Measurements from ENCODE around the gene KRT84. TPM values are rescaled to one million over a fixed set of nuclear protein-coding genes. Genes with fewer than 3 reads are reported as not detected.
A peak's percentile ranks its signal among the peaks of the same experiment; 100 is the strongest.
"Not testable (repeated sequence)": the region's sequence is repeated elsewhere in the genome, so short reads cannot be mapped to it uniquely, and the experiment has no call there.

KRT84 gene
- total RNA-seq, 1 experiment from 2014 or later: not detected

DNA sequence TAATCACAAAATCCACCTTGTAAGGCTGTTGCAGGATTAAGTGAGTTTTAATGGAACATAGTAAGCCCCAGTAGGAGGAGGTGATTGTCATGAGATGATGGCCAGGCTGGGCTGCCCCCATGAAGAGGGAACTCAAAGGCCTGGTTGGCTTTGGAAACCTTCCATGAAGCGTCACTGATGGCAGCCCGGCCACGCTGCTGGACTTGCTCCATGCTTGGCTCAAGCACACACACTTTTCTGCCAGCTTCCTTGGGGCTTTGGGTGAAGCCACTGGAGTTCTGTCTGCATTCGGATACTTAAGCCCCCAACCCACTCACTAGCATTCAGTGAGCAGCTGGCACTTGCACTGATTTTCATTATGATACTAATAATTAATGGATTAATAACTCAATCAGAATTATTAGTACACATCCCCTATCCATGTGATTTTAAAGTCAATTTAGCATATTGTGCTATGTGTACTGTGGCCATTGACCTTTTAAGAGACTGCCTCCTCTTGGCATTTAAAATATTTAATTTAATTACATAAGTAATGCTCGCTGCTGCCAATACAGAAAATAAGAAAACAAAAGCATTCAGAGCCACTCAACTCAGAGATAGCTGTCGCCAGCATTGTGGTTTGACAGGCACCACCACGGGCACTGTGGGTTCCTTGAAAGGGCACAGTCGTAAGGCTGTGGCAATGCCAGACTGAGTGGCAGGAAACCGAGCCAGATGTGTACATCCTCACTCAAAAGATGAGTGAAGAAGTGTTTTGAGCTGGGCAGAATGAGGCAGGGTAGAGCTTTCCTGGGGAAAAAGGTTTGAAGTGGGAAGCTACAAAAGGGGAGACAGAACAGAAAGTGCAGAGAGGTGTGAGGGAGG, 34.0 kb downstream of the KRT84 start:
- in situ Hi-C loops (cut with HindIII; ENCODE audit: low sequenced_read_pairs): no loop called here
- peak; percentile 26 for DNase-seq (ENCODE audit: low spot score)

DNA sequence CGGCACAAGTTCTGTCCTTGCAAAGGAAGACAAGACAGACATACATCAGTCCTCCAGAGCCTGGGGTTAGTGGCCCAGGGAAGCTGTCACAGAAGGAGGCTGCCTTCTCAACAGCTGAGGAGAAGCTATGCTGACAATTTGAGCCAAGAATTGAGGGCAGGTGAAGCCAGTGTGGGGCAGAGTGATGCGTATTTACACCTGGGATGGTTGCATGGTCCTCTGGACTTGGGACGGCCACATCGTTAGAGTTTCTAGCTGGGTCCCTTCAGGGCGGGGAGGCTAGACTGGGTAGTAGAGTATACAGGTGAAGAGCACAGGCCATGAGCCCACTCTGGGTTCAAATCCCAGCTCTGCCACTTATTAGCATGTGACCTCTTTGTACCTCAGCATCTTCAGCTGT, 34.7 kb downstream of the KRT84 start:
- no peak for DNase-seq (ENCODE audit: low spot score)
- in situ Hi-C loops (cut with HindIII; ENCODE audit: low sequenced_read_pairs): no loop called here

DNA sequence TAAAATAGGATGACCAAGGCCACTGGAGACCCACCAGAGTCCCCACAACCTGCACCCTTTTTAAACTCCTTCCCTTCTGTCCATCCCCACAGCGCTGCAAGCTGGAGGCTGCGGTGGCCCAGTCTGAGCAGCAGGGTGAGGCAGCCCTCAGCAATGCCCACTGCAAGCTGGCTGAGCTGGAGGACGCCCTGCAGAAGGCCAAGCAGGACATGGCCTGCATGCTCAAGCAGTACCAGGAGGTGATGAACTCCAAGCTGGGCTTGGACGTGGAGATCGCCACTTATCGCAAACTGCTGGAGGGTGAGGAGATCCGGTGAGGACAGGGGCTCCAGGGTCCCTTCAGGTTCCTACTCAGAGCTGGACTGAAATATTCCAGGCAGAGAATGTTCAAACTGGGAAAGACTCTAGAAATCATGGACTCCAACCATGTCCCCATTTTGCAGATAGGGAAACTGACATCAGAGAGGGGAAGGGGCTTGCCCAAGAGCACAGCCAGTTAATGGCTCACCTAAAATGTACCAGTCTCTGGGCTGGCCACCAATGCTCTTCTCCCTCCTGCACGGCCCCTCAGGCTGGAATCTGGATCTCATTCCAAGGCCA, 35.3 kb downstream of the KRT84 start:
- in situ Hi-C loops (cut with HindIII; ENCODE audit: low sequenced_read_pairs): no loop called here
- DNase-seq (ENCODE audit: low spot score): no peak

DNA sequence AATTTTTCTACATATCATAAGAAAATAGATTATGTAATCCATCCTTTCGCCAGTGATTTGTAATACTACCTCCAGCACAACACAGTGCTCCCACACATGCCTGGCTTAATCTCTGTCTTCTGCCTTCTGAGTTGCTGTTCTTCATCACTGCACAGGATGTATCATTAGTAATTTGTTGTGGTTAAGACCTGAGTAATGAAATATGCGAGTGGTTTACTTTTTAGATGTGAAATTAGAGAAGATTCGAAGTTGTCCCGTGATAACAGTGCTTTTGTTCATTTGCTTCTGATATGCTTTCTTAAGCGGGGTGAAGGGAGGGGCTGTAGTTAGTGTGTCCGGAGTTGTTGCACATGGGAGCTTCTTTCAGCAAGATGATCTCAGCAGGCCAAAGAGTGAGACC, 36.3 kb downstream of the KRT84 start:
- DNase-seq (ENCODE audit: low spot score): no peak
- in situ Hi-C loops (cut with HindIII; ENCODE audit: low sequenced_read_pairs): no loop called here

DNA sequence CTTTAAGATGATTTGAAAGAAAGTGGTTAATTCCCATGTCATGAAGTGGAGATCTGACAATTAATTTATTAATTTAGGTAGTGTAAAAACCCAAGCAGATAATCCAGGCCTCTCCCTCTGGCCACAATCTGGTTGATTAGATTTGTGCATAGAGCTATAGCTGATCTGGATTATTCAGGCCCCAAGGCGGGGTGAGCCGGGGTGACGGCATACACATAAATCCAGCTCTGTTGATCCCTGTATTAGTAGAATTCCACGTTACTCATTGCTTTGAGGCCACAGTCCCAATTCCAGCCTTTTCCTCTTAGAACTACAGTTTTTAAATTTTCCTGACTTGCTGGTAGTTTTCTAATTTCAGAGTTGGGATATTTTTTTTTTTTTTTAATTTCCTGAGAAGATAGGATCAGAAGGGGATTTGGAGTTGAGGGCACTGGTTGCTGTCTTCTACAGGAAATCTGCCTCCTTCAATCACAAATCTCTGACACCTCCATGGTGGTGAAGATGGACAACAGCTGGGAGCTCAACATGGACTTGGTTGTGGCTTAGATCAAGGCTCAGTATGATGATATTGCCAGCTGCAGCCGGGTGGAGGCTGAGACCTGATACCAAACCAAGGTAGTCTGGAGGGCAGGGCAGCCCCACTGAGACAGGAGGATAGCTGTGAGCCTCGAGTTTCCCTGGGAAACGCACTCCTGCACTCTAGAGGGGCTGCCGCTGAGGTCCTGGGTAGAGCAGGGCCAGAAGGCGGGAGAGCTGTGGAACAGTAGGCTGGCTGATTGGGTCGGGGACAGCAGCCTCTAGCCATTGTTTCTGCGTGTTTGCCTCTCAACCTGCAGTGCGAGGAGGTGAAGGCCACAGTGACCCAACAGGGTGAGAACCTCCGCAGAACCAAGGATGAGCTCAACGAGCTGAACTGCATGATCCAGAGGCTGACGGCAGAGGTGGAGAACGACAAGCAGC, 37.6 kb downstream of the KRT84 start:
- in situ Hi-C loops (cut with HindIII; ENCODE audit: low sequenced_read_pairs): no loop called here
- DNase-seq (ENCODE audit: low spot score): no peak

DNA sequence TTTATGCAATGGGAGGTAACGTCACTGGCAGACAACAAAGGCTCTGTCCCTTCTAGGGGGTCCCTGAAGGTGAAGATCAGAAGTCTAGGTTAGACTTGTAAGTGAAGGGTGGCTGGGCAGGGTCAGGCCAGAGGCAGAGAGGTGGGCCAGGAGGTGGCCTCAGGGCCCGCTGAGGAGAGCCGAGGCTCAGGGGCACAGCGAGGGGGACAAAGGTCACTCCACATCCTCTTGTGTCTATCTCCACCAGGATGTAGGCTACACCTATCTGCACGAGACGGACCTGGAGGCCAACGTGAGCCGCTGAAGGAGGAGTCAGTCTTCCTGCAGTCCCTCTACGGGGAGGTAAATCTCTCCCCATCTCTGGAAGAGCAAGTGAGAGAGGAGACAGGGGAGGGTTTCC, 38.4 kb downstream of the KRT84 start:
- no peak for DNase-seq (ENCODE audit: low spot score)
- in situ Hi-C loops (cut with HindIII; ENCODE audit: low sequenced_read_pairs): no loop called here

DNA sequence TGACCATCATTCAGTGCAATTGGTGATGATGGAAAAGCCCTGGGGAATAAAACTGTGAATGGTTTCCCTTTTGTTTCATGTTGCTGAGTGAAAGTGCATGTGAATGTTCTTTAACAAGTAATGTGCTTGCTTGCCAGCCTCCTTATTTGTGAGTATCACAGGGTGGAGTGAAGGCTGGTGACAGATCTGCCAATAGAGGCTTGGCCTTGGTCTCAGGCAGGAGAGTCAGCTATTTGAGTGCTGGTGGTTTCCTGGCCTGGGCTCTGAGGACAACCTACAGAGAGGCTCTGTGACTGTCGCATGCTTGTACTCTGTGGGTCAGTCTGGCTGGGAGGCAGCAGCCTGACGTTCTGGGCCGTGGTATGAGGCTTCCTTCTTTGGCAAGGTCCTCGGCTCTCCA, 38.9 kb downstream of the KRT84 start:
- in situ Hi-C loops (cut with HindIII; ENCODE audit: low sequenced_read_pairs): no loop called here
- DNase-seq (ENCODE audit: low spot score): peak; percentile 6

DNA sequence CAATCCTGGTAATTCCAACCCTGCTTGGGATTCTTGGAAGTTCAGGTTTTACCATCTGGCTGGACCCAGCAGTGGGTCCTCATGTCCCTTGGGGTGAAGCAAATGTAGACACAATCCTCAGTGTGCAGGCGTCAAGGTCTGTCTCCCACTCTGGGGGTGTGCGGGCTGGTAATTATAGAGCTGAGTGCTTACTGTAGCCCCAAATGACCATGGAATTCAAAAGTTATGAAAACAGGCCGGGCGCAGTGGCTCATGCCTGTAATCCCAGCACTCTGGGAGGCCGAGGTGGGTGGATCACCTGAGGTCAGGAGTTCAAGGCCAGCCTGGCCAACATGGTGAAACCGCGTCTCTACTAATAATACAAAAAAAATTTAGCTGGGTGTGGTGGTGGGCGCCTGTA, 40.4 kb downstream of the KRT84 start:
- in situ Hi-C loops (cut with HindIII; ENCODE audit: low sequenced_read_pairs); DNase-seq (ENCODE audit: low spot score): not testable (repeated sequence)

DNA sequence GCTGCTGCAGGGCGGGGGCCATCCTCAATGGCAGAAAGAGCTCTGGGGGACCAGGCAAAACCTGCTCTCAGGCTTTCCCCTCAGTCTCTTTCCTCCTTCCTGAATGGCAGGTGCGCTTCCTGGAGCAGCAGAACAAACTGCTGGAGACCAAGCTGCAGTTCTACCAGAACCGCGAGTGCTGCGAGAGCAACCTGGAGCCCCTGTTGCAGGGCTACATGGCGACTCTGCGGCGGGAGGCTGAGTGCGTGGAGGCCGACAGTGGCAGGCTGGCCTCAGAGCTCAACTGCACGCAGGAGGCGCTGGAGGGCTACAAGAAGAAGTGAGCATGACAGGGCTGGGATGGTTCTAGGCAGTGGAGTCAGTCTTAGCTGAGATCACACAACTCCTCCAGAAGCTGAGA, 41.3 kb downstream of the KRT84 start:
- in situ Hi-C loops (cut with HindIII; ENCODE audit: low sequenced_read_pairs): no loop called here
- DNase-seq (ENCODE audit: low spot score): no peak

DNA sequence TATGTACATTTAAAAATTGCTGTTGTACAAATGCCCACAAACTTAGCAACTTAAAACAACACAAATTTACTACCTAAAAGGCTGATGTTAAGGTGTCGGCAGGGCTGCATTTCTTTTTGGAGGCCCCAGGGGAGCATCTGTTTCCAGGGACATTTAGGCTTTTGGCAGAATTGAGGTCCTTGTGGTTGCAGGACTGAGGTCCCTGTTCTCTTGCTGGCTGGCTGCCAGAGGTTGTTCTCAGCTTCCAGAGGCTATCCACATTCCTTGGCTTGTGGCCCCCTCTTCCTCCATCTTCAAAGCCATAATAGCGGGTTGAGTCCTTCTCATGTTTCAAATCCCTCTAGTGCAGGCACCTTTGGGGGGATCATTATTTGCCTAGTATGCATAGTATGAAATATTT, 41.9 kb downstream of the KRT84 start:
- in situ Hi-C loops (cut with HindIII; ENCODE audit: low sequenced_read_pairs): no loop called here
- no peak for DNase-seq (ENCODE audit: low spot score)

DNA sequence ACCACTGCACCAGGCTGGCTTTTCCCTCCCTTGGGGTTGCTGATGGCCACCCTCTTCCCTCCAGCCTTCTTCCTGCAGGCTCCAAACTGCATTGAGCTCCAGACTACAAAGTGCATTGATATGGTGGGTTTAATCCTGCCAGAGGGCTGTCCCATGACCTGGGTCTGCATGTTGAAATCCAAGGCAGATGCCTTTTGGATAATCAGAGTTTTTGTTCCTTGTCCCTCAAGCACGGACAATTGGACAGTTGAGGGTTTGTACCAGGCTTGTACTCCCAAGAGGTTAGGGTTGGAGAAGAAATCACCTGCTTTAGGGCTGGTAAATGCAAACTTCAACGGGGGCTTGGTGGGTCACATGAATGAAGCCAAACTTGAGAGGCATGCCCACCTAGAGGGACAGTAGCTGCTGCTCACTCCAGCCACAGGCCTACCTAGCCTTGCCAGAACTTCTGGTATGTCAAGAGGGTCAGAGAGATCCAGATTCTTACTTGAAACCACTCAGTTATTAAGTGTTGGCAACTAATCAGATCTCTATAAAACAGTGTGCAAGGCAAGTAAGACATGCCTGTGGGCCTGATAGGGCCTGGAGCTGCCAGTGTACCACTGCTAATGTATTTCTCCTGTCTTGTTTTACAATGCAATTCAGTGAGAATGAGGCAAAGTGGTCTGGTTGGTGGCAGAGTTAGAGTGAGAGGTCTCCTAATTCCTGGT, 42.5 kb downstream of the KRT84 start:
- DNase-seq (ENCODE audit: low spot score): no peak
- in situ Hi-C loops (cut with HindIII; ENCODE audit: low sequenced_read_pairs): no loop called here

DNA sequence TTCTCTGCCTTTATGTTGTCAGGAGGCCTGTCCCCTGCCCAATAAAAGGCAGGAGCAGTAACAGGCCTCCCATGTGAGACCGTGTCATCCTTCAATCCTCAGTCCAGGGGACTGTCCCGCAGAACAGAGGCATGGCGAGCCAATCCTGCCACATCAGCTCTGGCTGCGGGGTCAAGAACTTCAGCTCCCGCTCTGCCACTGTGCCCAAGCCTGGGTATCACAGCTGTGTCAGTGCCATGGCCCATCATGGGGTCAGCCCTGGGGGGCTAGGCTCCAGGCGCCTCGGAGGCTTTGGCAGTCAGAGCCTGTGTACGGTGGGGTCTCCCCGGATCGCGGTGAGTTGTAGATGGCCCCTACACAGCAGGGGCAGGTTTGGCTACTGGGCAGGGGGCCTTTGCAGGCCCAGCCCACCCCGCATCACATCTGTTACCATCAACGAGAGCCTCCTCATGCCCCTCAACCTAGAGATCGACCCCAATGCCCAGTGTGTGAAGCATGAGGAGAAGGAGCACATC, 44.3 kb downstream of the KRT84 start:
- no peak for DNase-seq (ENCODE audit: low spot score)
- in situ Hi-C loops (cut with HindIII; ENCODE audit: low sequenced_read_pairs): no loop called here

DNA sequence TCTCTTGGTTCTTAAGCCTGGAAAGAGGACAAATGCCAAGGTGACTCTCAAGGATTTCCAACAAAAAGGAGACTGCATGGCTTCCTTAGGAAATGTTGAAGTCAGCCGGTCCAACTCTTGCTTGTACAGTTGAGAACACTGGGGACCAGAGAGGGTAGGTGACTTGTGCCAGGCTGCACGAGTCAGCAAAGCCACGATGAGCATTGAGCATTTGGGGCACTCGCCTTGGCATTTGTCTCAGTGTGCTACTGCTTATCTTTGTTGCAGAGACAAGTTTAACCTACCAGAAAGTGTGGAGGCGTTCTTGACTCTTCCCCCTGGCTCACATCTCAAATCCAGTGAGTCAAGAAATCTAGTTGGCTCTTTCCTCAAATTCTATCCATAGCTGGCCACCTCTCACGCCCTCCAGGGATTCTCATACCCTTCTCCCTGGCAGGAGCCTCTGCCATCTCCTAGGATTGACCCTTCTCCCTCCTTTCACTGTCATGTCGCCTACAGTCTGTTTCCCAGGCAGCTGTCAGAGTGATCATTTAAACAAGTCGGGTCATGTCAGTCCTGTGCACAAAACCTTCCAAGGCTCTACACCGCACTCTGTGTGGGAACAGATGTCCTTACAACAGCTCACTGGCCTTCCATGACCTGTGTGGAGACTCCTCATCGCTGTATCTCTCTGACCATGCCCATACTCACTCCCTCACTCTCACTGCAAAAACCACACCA, 47.1 kb downstream of the KRT84 start:
- in situ Hi-C loops (cut with HindIII; ENCODE audit: low sequenced_read_pairs): no loop called here
- DNase-seq (ENCODE audit: low spot score): no peak

DNA sequence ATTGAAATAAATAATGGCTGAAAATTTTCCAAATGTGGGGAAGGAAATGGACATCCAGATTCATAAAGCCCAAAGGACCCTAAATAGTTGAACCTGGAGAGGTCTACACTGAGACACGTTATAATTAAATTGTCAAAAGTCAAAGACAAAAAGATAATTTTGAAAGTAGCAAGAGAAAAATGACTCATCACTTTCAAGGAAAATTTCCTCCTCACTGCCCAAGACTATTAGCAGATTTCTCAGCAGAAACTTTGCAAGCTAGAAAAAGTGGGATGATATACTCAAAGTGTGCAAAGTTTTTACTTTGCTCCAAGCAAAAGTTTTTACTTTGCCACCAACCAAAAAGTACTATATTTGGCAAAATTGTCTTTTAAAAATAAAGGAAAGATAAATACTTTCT, 48.4 kb downstream of the KRT84 start:
- in situ Hi-C loops (cut with HindIII; ENCODE audit: low sequenced_read_pairs): no loop called here
- no peak for DNase-seq (ENCODE audit: low spot score)

DNA sequence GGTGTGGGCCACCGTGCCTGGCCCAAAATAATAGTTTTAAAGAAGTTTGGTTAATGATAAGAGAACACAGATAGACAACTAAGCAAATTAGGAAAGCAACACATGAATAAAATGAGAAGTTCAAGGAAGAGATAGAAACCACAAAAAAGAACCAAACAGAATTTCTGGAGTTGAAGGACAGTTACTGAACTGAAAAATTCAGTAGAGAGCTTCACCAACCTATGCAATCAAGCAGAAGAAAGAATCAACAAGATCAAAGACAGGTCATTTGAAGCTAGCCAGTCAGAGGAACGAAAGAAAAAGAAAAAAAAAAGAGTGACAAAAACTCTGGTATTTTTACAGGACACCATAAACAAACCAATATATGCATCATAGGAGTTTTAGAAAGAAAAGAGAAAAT, 48.8 kb downstream of the KRT84 start:
- in situ Hi-C loops (cut with HindIII; ENCODE audit: low sequenced_read_pairs): no loop called here
- no peak for DNase-seq (ENCODE audit: low spot score)

DNA sequence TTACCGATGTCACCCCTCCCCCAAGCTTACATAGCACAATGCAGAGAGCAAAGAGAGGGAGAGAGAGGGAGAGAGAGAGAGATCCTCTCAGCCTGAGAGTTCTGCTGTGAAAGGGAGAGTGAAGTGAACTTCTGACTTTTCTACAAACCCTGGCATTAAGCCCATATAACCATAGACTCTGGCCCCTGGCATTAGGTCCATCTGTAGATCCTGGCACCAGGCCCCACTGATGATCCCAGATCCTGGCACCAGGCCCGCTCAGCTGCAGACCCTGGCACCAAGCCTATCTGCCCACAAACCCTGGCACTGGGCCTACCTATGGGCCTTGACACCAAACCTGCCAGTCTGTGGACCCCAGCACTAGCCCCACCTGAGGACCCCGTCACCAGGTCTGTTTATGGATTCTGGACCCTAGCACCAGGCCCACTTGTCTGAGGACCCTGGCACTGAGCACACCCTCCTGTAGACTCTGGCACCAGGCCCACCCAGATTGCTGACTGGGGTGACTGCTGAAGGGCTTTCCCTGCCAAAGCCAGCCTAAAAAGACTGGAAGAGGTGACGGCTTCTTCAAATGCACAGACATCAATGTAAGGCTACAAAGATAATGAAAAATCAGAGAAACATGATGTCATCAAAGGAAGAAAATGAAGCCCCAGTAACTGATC, 49.7 kb downstream of the KRT84 start:
- in situ Hi-C loops (cut with HindIII; ENCODE audit: low sequenced_read_pairs): no loop called here
- no peak for DNase-seq (ENCODE audit: low spot score)

DNA sequence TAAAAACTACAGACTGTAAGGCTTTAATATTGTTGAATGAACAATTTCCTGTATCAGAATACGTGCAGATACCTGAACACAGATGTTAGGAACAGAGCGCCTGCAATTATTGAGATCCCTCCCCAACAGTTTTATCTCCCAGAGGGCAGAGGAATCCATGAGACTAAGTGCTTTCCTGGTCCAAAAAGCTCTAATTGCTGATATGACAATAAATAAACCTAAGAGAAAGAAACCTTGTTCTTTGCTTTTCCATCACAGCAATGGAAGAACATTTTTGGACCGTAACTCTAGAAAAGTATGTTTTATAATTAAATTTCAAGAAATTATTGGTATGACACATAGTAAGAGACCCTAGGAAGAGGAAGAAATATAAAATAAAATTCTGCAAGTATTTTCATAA, 51.3 kb downstream of the KRT84 start:
- in situ Hi-C loops (cut with HindIII; ENCODE audit: low sequenced_read_pairs): no loop called here
- DNase-seq (ENCODE audit: low spot score): no peak

DNA sequence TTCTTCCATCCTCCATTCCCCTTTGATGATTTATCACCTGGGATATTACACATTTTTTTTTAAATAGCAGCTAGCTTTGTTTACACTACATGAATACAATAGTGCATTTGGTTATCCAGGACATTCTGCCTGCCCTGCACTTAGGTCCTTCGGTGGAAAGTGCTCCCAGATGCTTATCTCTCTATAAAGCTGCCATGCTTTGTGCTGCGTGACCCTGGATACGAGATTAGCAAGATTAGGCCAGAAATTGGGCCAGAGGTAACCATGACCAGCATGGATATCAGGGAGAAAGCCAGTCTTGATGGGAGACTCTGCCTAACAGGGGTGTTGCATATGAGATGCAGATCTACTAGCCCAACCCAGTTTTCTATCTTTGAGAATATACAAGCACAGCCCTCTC, 52.1 kb downstream of the KRT84 start:
- DNase-seq (ENCODE audit: low spot score): no peak
- in situ Hi-C loops (cut with HindIII; ENCODE audit: low sequenced_read_pairs): no loop called here

Data from G401 (cell line).